GM23338 (cell line): ENCODE results near the gene CRYZL1. TPM values are rescaled to one million over a fixed set of nuclear protein-coding genes. Genes with fewer than 3 reads are reported as not detected.

Experiments
- ATAC-seq: fragments of 200-7000 bp; cut with Tn5 transposase; 3 replicates; pipeline ENCODE4 v1.9.1; 2020
- DNase-seq: peaks from one replicate; pipeline ENCODE4 v3.0.0-alpha.2; 2015; ENCODE audit warnings: low spot score
- H2AFZ ChIP-seq: fragments of 200-600 bp; sonication (generic); 2 replicates; pipeline ENCODE4 v1.8.0; 2016; ENCODE audit warnings: antibody characterized with exemption, mild to moderate bottlenecking, moderate library complexity
- H3F3A ChIP-seq: fragments of 200-600 bp; sonication (generic); replicated peaks from 2 replicates; pipeline ENCODE4 v1.8.0; 2017; ENCODE audit warnings: antibody characterized with exemption, mixed run types, low read depth
- H3K27ac ChIP-seq: fragments of 200-600 bp; sonication (generic); 2 replicates; pipeline ENCODE4 v1.6.1; 2016; ENCODE audit warnings: low read depth
- H3K27me3 ChIP-seq: fragments of 200-600 bp; sonication (generic); 2 replicates; pipeline ENCODE4 v1.8.0; 2016; ENCODE audit warnings: mild to moderate bottlenecking, mixed run types, moderate library complexity; ENCODE audit not compliant: insufficient read depth
- H3K36me3 ChIP-seq: fragments of 200-600 bp; sonication (generic); 2 replicates; pipeline ENCODE4 v1.8.0; 2016; ENCODE audit warnings: mild to moderate bottlenecking; ENCODE audit not compliant: insufficient read depth
- H3K4me1 ChIP-seq: fragments of 200-600 bp; sonication (generic); 2 replicates; pipeline ENCODE4 v1.8.0; 2016; ENCODE audit warnings: mild to moderate bottlenecking, moderate library complexity; ENCODE audit not compliant: insufficient read depth
- H3K4me2 ChIP-seq: fragments of 200-600 bp; sonication (generic); 2 replicates; pipeline ENCODE4 v1.7.1; 2017; ENCODE audit warnings: mixed run types
- H3K4me3 ChIP-seq: fragments of 200-600 bp; sonication (generic); 2 replicates; pipeline ENCODE4 v1.6.1; 2016; ENCODE audit warnings: mixed run types
- H3K79me2 ChIP-seq: fragments of 200-600 bp; sonication (generic); replicated peaks from 2 replicates; pipeline ENCODE4 v1.8.0; 2017; ENCODE audit warnings: mild to moderate bottlenecking; ENCODE audit not compliant: insufficient read depth
- H3K9me2 ChIP-seq: fragments of 200-600 bp; sonication (generic); 2 replicates; pipeline ENCODE4 v1.8.0; 2017; ENCODE audit not compliant: insufficient read depth
- H4K20me1 ChIP-seq: fragments of 200-600 bp; sonication (generic); replicated peaks from 2 replicates; pipeline ENCODE4 v1.8.0; 2017; ENCODE audit warnings: mild to moderate bottlenecking; ENCODE audit not compliant: insufficient read depth
- H3K27ac Mint-ChIP-seq: 2 replicates; pipeline ENCODE4 v1.8.0; 2020; ENCODE audit warnings: inconsistent platforms, mild to moderate bottlenecking, moderate library complexity, mixed read lengths
- H3K27me3 Mint-ChIP-seq: 3 replicates; pipeline ENCODE4 v1.8.0; 2022; ENCODE audit warnings: low read depth, mild to moderate bottlenecking, moderate library complexity, mixed read lengths, inconsistent platforms; ENCODE audit not compliant: insufficient read depth, poor library complexity
- H3K36me3 Mint-ChIP-seq: 3 replicates; pipeline ENCODE4 v1.8.0; 2021; ENCODE audit warnings: low read depth, mild to moderate bottlenecking, inconsistent platforms, moderate library complexity, mixed read lengths
- H3K4me1 Mint-ChIP-seq: 3 replicates; pipeline ENCODE4 v1.8.0; 2020; ENCODE audit warnings: mild to moderate bottlenecking, inconsistent platforms, mixed read lengths
- H3K4me3 Mint-ChIP-seq: 3 replicates; pipeline ENCODE4 v1.8.0; 2021; ENCODE audit warnings: moderate library complexity, mild to moderate bottlenecking, inconsistent platforms, mixed read lengths
- H3K9me3 Mint-ChIP-seq: 3 replicates; pipeline ENCODE4 v1.8.0; 2020; ENCODE audit warnings: moderate library complexity, mild to moderate bottlenecking, inconsistent platforms, mixed read lengths
- CREB1 ChIP-seq: fragments of 250-450 bp; sonication (Bioruptor Pico); IDR thresholded peaks from 2 replicates; pipeline ENCODE4 v1.5.0; 2020; ENCODE audit warnings: low read depth, mild to moderate bottlenecking, moderate library complexity
- ETS1 ChIP-seq: IDR thresholded peaks from 2 replicates; pipeline ENCODE4 v1.6.1; 2016; ENCODE audit warnings: antibody characterized with exemption
- EZH2phosphoT487 ChIP-seq: fragments of 200-600 bp; sonication (generic); IDR thresholded peaks from one replicate; pipeline ENCODE4 v1.8.1; 2018; ENCODE audit warnings: antibody characterized with exemption; ENCODE audit not compliant: unreplicated experiment
- JUNB ChIP-seq: IDR thresholded peaks from one replicate; pipeline ENCODE4 v1.6.1; 2016; ENCODE audit warnings: antibody characterized with exemption; ENCODE audit not compliant: unreplicated experiment
- POLR2AphosphoS5 ChIP-seq: IDR thresholded peaks from 2 replicates; pipeline ENCODE4 v1.6.1; 2016; ENCODE audit warnings: antibody characterized with exemption, low read depth
- REST ChIP-seq: IDR thresholded peaks from one replicate; pipeline ENCODE4 v1.6.1; 2018; ENCODE audit warnings: antibody characterized with exemption; ENCODE audit not compliant: unreplicated experiment
- STAT1 ChIP-seq: IDR thresholded peaks from one replicate; pipeline ENCODE4 v1.6.1; 2016; ENCODE audit warnings: antibody characterized with exemption; ENCODE audit not compliant: unreplicated experiment
- ZNF114 ChIP-seq: fragments of 250-450 bp; sonication (Bioruptor Pico); IDR thresholded peaks from 2 replicates; pipeline ENCODE4 v1.5.0; 2020; ENCODE audit warnings: mild to moderate bottlenecking, moderate library complexity
- ZNF331 ChIP-seq: fragments of 250-450 bp; sonication (Bioruptor Pico); IDR thresholded peaks from 2 replicates; pipeline ENCODE4 v1.5.0; 2020; ENCODE audit warnings: low read depth, mild to moderate bottlenecking, moderate library complexity
- polyA plus RNA-seq: library from polyadenylated mRNA; unstranded; fragments of >200 nt; fragmentation: Nextera tagmentation; extraction: Ambion mirVana; gene quantifications from 2 replicates; pipeline ENCODE4 v1.2.1, GENCODE V29; 2016
- total RNA-seq: library from RNA; depleted of rRNA; stranded (reverse); fragments of >200 nt; shearing (Covaris generic); gene quantifications from 2 replicates; pipeline ENCODE4 v1.2.3, GENCODE V29; 2014
- TF ChIP-seq, protein P1 (sequence below): fragments of 250-450 bp; sonication (Bioruptor Pico); IDR thresholded peaks from 2 replicates; pipeline ENCODE4 v1.5.0; 2020; ENCODE audit warnings: mild to moderate bottlenecking, moderate library complexity
- TF ChIP-seq, protein P2 (sequence below), 2 experiments: fragments of 200-600 bp in 1 of 2; sonication (generic) in 1 of 2; conservative IDR thresholded peaks; 2 replicates each; pipeline versions ENCODE4 v1.5.1 to v1.6.1; 2016 to 2017; ENCODE audit warnings: antibody characterized with exemption in 2 of 2, low read depth in 2 of 2, mild to moderate bottlenecking in 2 of 2, moderate library complexity in 1 of 2

CRYZL1 gene
- total and polyA plus RNA-seq, 2 experiments from 2014 or later: 23.8 to 40.5 TPM

- no peak overlapping the region for H3K27ac ChIP-seq
- no peaks in the 10 kb centered on the region for H3K27me3 ChIP-seq
- DNase-seq: no peak
- no peak overlapping the region for H3K4me3 ChIP-seq
- Mint-ChIP-seq H3K36me3 (peaks cover 77% of the 10 kb centered on the region), H3K9me3 (no peaks in the 10 kb centered on the region), H3K4me1 (no peaks in the 10 kb centered on the region; the same call in 2 of the 3 replicates), H3K27ac (no peak overlapping the region), H3K27me3 (no peaks in the 10 kb centered on the region), H3K4me3 (no peak overlapping the region)
- peaks cover 37% of the 10 kb centered on the region for H4K20me1 ChIP-seq
- TF ChIP-seq CREB1 (CRISPR knock-in tag) (no peak), EZH2phosphoT487 (no peak), ZNF114 (CRISPR knock-in tag) (no peak), JUNB (no peak), POLR2AphosphoS5 (no peak), STAT1 (no peak), ETS1 (no peak), ZNF331 (CRISPR knock-in tag) (no peak), REST (no peak)
- TF ChIP-seq, protein P1, sequence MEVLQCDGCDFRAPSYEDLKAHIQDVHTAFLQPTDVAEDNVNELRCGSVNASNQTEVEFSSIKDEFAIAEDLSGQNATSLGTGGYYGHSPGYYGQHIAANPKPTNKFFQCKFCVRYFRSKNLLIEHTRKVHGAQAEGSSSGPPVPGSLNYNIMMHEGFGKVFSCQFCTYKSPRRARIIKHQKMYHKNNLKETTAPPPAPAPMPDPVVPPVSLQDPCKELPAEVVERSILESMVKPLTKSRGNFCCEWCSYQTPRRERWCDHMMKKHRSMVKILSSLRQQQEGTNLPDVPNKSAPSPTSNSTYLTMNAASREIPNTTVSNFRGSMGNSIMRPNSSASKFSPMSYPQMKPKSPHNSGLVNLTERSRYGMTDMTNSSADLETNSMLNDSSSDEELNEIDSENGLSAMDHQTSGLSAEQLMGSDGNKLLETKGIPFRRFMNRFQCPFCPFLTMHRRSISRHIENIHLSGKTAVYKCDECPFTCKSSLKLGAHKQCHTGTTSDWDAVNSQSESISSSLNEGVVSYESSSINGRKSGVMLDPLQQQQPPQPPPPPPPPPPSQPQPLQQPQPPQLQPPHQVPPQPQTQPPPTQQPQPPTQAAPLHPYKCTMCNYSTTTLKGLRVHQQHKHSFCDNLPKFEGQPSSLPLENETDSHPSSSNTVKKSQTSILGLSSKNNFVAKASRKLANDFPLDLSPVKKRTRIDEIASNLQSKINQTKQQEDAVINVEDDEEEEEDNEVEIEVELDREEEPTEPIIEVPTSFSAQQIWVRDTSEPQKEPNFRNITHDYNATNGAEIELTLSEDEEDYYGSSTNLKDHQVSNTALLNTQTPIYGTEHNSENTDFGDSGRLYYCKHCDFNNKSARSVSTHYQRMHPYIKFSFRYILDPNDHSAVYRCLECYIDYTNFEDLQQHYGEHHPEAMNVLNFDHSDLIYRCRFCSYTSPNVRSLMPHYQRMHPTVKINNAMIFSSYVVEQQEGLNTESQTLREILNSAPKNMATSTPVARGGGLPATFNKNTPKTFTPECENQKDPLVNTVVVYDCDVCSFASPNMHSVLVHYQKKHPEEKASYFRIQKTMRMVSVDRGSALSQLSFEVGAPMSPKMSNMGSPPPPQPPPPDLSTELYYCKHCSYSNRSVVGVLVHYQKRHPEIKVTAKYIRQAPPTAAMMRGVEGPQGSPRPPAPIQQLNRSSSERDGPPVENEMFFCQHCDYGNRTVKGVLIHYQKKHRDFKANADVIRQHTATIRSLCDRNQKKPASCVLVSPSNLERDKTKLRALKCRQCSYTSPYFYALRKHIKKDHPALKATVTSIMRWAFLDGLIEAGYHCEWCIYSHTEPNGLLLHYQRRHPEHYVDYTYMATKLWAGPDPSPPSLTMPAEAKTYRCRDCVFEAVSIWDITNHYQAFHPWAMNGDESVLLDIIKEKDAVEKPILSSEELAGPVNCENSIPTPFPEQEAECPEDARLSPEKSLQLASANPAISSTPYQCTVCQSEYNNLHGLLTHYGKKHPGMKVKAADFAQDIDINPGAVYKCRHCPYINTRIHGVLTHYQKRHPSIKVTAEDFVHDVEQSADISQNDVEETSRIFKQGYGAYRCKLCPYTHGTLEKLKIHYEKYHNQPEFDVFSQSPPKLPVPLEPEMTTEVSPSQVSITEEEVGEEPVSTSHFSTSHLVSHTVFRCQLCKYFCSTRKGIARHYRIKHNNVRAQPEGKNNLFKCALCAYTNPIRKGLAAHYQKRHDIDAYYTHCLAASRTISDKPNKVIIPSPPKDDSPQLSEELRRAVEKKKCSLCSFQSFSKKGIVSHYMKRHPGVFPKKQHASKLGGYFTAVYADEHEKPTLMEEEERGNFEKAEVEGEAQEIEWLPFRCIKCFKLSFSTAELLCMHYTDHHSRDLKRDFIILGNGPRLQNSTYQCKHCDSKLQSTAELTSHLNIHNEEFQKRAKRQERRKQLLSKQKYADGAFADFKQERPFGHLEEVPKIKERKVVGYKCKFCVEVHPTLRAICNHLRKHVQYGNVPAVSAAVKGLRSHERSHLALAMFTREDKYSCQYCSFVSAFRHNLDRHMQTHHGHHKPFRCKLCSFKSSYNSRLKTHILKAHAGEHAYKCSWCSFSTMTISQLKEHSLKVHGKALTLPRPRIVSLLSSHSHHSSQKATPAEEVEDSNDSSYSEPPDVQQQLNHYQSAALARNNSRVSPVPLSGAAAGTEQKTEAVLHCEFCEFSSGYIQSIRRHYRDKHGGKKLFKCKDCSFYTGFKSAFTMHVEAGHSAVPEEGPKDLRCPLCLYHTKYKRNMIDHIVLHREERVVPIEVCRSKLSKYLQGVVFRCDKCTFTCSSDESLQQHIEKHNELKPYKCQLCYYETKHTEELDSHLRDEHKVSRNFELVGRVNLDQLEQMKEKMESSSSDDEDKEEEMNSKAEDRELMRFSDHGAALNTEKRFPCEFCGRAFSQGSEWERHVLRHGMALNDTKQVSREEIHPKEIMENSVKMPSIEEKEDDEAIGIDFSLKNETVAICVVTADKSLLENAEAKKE: no peak
- TF ChIP-seq, protein P2, sequence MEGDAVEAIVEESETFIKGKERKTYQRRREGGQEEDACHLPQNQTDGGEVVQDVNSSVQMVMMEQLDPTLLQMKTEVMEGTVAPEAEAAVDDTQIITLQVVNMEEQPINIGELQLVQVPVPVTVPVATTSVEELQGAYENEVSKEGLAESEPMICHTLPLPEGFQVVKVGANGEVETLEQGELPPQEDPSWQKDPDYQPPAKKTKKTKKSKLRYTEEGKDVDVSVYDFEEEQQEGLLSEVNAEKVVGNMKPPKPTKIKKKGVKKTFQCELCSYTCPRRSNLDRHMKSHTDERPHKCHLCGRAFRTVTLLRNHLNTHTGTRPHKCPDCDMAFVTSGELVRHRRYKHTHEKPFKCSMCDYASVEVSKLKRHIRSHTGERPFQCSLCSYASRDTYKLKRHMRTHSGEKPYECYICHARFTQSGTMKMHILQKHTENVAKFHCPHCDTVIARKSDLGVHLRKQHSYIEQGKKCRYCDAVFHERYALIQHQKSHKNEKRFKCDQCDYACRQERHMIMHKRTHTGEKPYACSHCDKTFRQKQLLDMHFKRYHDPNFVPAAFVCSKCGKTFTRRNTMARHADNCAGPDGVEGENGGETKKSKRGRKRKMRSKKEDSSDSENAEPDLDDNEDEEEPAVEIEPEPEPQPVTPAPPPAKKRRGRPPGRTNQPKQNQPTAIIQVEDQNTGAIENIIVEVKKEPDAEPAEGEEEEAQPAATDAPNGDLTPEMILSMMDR (conservative IDR thresholded peaks at IDR 0.05; ENCODE audit: low read depth in 2 of 2): no peak
- no peaks in the 10 kb centered on the region for H3K9me2 ChIP-seq
- no peaks in the 10 kb centered on the region for H3F3A ChIP-seq
- H3K4me1 ChIP-seq: no peaks in the 10 kb centered on the region
- no peak overlapping the region for H3K4me2 ChIP-seq
- H3K36me3 ChIP-seq: peaks cover 66% of the 10 kb centered on the region
- no peak for ATAC-seq
- H2AFZ ChIP-seq: no peak overlapping the region
- peaks cover 74% of the 10 kb centered on the region for H3K79me2 ChIP-seq
Measured at GRCh38 chr21:33559813-33560212, 81.7 kb downstream of the CRYZL1 start.
